ENCODE results near the gene ECT2.

DNA sequence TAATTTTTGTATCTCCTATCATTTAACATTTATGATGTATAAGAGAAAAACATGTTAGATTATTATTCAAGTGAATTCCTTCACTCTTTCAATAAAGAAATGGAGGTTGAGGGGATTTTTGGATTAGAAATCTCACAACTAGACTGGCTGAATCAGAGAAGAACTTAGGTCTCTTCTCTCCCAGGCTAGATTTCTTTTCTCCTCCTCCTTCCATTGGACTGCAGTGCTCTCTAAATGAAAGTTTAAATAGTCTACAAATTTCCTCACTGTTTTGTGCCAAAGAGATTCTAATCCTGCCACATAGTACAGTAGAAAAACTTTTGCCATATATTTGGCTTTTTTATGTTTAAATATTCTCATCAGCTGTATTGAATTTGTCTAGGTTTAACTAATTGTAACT is 65.8 kb downstream of the ECT2 start:
- TF ChIP-seq EZH2 (IDR thresholded peaks at IDR 0.05) = no peak
- no peak for TF ChIP-seq POLR2AphosphoS5 (IDR thresholded peaks at IDR 0.05; ENCODE audit: borderline replicate concordance, low read depth, low read length)
- no peak for TF ChIP-seq FOXP2 (optimal IDR thresholded peaks at IDR 0.05; ENCODE audit: control extremely low read depth, extremely low read length, insufficient read depth)
